ENCODE measurements around the gene METTL16. TPM values are rescaled to one million over a fixed set of nuclear protein-coding genes. Genes with fewer than 3 reads are reported as not detected.

The METTL16 gene
- total and polyA plus RNA-seq, 9 of the 15 experiments (the other 6 are each of a cell fraction or from before 2014, with no cell fraction given): 12.1 to 30.5 (median 19.8) TPM

- TF ChIP-seq KDM1A (IDR thresholded peaks at IDR 0.05) (no peak), FOXJ2 (tag; IDR thresholded peaks at IDR 0.05) (peak; percentile 15; the same call in 1 of the 2 replicates), ZNF143 (CRISPR knock-in tag; IDR thresholded peaks at IDR 0.05) (no peak), KDM5B (IDR thresholded peaks at IDR 0.05; ENCODE audit: insufficient replicate concordance, low read depth, low read length) (no peak), ZBTB33 (CRISPR knock-in tag; IDR thresholded peaks at IDR 0.05) (no peak), U2AF2 (optimal IDR thresholded peaks at IDR 0.05; ENCODE audit: low read depth, low read length) (no peak), YBX1 (IDR thresholded peaks at IDR 0.05) (no peak), NRF1 (conservative IDR thresholded peaks at IDR 0.05 in 1 of 2, IDR thresholded peaks at IDR 0.05 in 1 of 2) (peak; percentile 86 to 87), VEZF1 (CRISPR knock-in tag; IDR thresholded peaks at IDR 0.05) (peak; percentile 92), TAF7 (tag; IDR thresholded peaks at IDR 0.05) (peak; percentile 53), TAL1 (IDR thresholded peaks at IDR 0.05) (no peak), ESRRA (IDR thresholded peaks at IDR 0.05; ENCODE audit: borderline replicate concordance, low read depth) (peak; percentile 43; the same call in 1 of the 2 replicates), MAFG (tag; conservative IDR thresholded peaks at IDR 0.05) (no peak), SFPQ (IDR thresholded peaks at IDR 0.05; ENCODE audit: low read depth, low read length) (no peak)
Observed at GRCh38 chr17:2400877-2401425, 110.7 kb downstream of the METTL16 start, which contains the start of gene MNT (continued).

All from K562 (cell line).